Panc1 (cell line): ENCODE results near the gene STOM. TPM values are rescaled to one million over a fixed set of nuclear protein-coding genes. Genes with fewer than 3 reads are reported as not detected.

ENCODE experiments used
- ATAC-seq: fragments of 200-7000 bp; cut with Tn5 transposase; 2 replicates; pipeline ENCODE4 v1.9.1; 2020; ENCODE audit warnings: mild to moderate bottlenecking, moderate library complexity
- BruUV-seq: library from RNA; stranded (reverse); fragments of 400-500 nt; replicated peaks from 2 replicates; lab custom pipeline; 2021; lab: Mats Ljungman, UMichigan
- CTCF ChIA-PET: fragments of 300-600 bp; sonication (Branson Sonifier 250); formaldehyde crosslinking; loops from one replicate; lab custom pipeline; 2022; ENCODE audit warnings: antibody characterized with exemption; lab: Charles Lee
- POLR2A ChIA-PET: fragments of 300-600 bp; sonication (Branson Sonifier 250); formaldehyde crosslinking; loops from one replicate; lab custom pipeline; 2022; ENCODE audit warnings: antibody characterized with exemption; lab: Charles Lee
- DNase-seq: peaks from one replicate; pipeline ENCODE4 v3.0.0-alpha.2; 2010; ENCODE audit warnings: low read depth, low spot score
- H3K27ac ChIP-seq: 2 replicates; pipeline ENCODE4 v1.5.1; 2011; ENCODE audit warnings: mild to moderate bottlenecking, low read length, inconsistent platforms
- H3K27me3 ChIP-seq: fragments of 200-500 bp; sonication (Bioruptor generic); 2 replicates; pipeline ENCODE4 v1.6.0; 2014; ENCODE audit warnings: low read length, inconsistent platforms; ENCODE audit not compliant: control insufficient read depth, insufficient read depth
- H3K36me3 ChIP-seq: fragments of 200-500 bp; sonication (Bioruptor generic); 2 replicates; pipeline ENCODE4 v1.5.1; 2014; ENCODE audit warnings: inconsistent platforms, mild to moderate bottlenecking, low read length, moderate library complexity; ENCODE audit not compliant: control insufficient read depth, insufficient read depth
- H3K4me1 ChIP-seq: 2 replicates; pipeline ENCODE4 v1.5.1; 2011; ENCODE audit warnings: inconsistent platforms, mild to moderate bottlenecking, low read length, moderate library complexity; ENCODE audit not compliant: control insufficient read depth, insufficient read depth
- H3K4me3 ChIP-seq, 2 experiments: 2 replicates each; pipeline ENCODE4 v1.5.1; 2011 to 2012; ENCODE audit warnings: low read depth in 2 of 2, low read length in 2 of 2, mild to moderate bottlenecking in 2 of 2, inconsistent platforms in 1 of 2, moderate library complexity in 1 of 2
- H3K9me3 ChIP-seq: fragments of 200-500 bp; sonication (Bioruptor generic); 2 replicates; pipeline ENCODE4 v1.5.1; 2014; ENCODE audit warnings: low read depth, mild to moderate bottlenecking, inconsistent platforms, low read length, moderate library complexity; ENCODE audit not compliant: control insufficient read depth, insufficient read depth
- POLR2AphosphoS5 ChIP-seq: IDR thresholded peaks from 2 replicates; pipeline ENCODE4 v1.6.1; 2012; ENCODE audit warnings: mild to moderate bottlenecking, low read depth, low read length, moderate library complexity
- SIN3A ChIP-seq: IDR thresholded peaks from 2 replicates; pipeline ENCODE4 v1.6.1; 2012; ENCODE audit warnings: low read depth, mild to moderate bottlenecking, low read length, moderate library complexity, borderline replicate concordance; ENCODE audit not compliant: insufficient read depth
- TCF7L2 ChIP-seq: IDR thresholded peaks from 2 replicates; pipeline ENCODE4 v1.6.1; 2011; ENCODE audit warnings: mild to moderate bottlenecking, low read depth, low read length, inconsistent platforms
- in situ Hi-C: cut with HindIII; loops from 2 replicates; pipeline ENCODE4 v1.10.0; 2016; ENCODE audit warnings: low sequenced_read_pairs, low pct_unique_long_range_greater_than_20kb
- intact Hi-C: fragments of 100-400 bp; cut with micrococcal nuclease; formaldehyde crosslinking; loops from one replicate; pipeline ENCODE4 v1.10.0; 2022; ENCODE audit not compliant: unreplicated experiment
- total RNA-seq: library from RNA; stranded (reverse); gene quantifications from one replicate; pipeline ENCODE4 v1.2.1, GENCODE V29; 2021; ENCODE audit not compliant: unreplicated experiment
- TF ChIP-seq, protein P1 (sequence below), 2 experiments: IDR thresholded peaks; 2 replicates each; pipeline ENCODE4 v1.6.1; 2011 to 2012; ENCODE audit warnings: low read depth in 2 of 2, control low read depth in 1 of 2, low read length in 1 of 2, mild to moderate bottlenecking in 1 of 2, moderate library complexity in 1 of 2; ENCODE audit not compliant: insufficient read depth in 1 of 2
- TF ChIP-seq, protein P2 (sequence below): fragments of 450-650 bp; IDR thresholded peaks from 2 replicates; pipeline ENCODE4 v1.5.1; 2017; ENCODE audit warnings: mild to moderate bottlenecking

Gene STOM
- total RNA-seq, 1 experiment from 2014 or later, result 81.2 TPM

- no peak for ATAC-seq
Measured at GRCh38 chr9:121380846-121381245, 10.8 kb upstream of the STOM start.

GRCh38 chr9:121376214-121376830 is 6.3 kb upstream of the STOM start:
- no TSS peak for BruUV-seq
- no peak overlapping the region for H3K4me3 ChIP-seq
- ATAC-seq, result no peak
- H3K36me3 ChIP-seq, result no peaks in the 10 kb centered on the region
- H3K4me1 ChIP-seq, result peaks cover 18% of the 10 kb centered on the region
- ChIA-PET CTCF (interaction anchor here (1.5 kb wide), 1 partner anchor 56 kb away, joined by 6 read pairs; no protein-coding TSS in a partner anchor), POLR2A (no interaction called here)
- no peaks in the 10 kb centered on the region for H3K9me3 ChIP-seq
- intact Hi-C loops (no loop called here), in situ Hi-C loops (no loop called here)
- DNase-seq, result no peak
- H3K27ac ChIP-seq, result no peak overlapping the region
- H3K27me3 ChIP-seq, result no peaks in the 10 kb centered on the region
- TF ChIP-seq TCF7L2 (no peak), SIN3A (no peak), POLR2AphosphoS5 (no peak)
- TF ChIP-seq, protein P1, sequence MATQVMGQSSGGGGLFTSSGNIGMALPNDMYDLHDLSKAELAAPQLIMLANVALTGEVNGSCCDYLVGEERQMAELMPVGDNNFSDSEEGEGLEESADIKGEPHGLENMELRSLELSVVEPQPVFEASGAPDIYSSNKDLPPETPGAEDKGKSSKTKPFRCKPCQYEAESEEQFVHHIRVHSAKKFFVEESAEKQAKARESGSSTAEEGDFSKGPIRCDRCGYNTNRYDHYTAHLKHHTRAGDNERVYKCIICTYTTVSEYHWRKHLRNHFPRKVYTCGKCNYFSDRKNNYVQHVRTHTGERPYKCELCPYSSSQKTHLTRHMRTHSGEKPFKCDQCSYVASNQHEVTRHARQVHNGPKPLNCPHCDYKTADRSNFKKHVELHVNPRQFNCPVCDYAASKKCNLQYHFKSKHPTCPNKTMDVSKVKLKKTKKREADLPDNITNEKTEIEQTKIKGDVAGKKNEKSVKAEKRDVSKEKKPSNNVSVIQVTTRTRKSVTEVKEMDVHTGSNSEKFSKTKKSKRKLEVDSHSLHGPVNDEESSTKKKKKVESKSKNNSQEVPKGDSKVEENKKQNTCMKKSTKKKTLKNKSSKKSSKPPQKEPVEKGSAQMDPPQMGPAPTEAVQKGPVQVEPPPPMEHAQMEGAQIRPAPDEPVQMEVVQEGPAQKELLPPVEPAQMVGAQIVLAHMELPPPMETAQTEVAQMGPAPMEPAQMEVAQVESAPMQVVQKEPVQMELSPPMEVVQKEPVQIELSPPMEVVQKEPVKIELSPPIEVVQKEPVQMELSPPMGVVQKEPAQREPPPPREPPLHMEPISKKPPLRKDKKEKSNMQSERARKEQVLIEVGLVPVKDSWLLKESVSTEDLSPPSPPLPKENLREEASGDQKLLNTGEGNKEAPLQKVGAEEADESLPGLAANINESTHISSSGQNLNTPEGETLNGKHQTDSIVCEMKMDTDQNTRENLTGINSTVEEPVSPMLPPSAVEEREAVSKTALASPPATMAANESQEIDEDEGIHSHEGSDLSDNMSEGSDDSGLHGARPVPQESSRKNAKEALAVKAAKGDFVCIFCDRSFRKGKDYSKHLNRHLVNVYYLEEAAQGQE (IDR thresholded peaks at IDR 0.05; ENCODE audit: insufficient read depth in 1 of 2, low read depth in 2 of 2, low read length in 1 of 2), result no peak
- TF ChIP-seq, protein P2, sequence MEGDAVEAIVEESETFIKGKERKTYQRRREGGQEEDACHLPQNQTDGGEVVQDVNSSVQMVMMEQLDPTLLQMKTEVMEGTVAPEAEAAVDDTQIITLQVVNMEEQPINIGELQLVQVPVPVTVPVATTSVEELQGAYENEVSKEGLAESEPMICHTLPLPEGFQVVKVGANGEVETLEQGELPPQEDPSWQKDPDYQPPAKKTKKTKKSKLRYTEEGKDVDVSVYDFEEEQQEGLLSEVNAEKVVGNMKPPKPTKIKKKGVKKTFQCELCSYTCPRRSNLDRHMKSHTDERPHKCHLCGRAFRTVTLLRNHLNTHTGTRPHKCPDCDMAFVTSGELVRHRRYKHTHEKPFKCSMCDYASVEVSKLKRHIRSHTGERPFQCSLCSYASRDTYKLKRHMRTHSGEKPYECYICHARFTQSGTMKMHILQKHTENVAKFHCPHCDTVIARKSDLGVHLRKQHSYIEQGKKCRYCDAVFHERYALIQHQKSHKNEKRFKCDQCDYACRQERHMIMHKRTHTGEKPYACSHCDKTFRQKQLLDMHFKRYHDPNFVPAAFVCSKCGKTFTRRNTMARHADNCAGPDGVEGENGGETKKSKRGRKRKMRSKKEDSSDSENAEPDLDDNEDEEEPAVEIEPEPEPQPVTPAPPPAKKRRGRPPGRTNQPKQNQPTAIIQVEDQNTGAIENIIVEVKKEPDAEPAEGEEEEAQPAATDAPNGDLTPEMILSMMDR, result no peak; the same call in 1 of the 2 replicates

More at GRCh38 chr9:121380846-121381245, 10.8 kb upstream of the STOM start:
- Histone ChIP-seq H3K27ac (no peak overlapping the region), H3K4me1 (no peaks in the 10 kb centered on the region), H3K4me3 (no peak overlapping the region), H3K9me3 (no peaks in the 10 kb centered on the region), H3K36me3 (no peaks in the 10 kb centered on the region), H3K27me3 (no peaks in the 10 kb centered on the region)
- DNase-seq, result no peak
- TF ChIP-seq POLR2AphosphoS5 (no peak), SIN3A (no peak), TCF7L2 (no peak)
- TF ChIP-seq, protein P1 (IDR thresholded peaks at IDR 0.05; ENCODE audit: insufficient read depth in 1 of 2, low read depth in 2 of 2, low read length in 1 of 2), result no peak
- TF ChIP-seq, protein P2, result no peak
- in situ Hi-C loops, result no loop called here
- no TSS peak for BruUV-seq
- POLR2A ChIA-PET, result no interaction called here
- CTCF ChIA-PET, result interaction anchor here (0.6 kb wide), 1 partner anchor 59 kb away, joined by 3 read pairs; no protein-coding TSS in a partner anchor
- intact Hi-C loops, result no loop called here
